Measurements from ENCODE around the gene MRPL14. TPM values are rescaled to one million over a fixed set of nuclear protein-coding genes. Genes with fewer than 3 reads are reported as not detected.

MRPL14 gene
- total and polyA plus RNA-seq, 2 of the 8 experiments (the other 6 are each of a cell fraction or from before 2014, with no cell fraction given), result 82.0 to 97.1 TPM

DNA sequence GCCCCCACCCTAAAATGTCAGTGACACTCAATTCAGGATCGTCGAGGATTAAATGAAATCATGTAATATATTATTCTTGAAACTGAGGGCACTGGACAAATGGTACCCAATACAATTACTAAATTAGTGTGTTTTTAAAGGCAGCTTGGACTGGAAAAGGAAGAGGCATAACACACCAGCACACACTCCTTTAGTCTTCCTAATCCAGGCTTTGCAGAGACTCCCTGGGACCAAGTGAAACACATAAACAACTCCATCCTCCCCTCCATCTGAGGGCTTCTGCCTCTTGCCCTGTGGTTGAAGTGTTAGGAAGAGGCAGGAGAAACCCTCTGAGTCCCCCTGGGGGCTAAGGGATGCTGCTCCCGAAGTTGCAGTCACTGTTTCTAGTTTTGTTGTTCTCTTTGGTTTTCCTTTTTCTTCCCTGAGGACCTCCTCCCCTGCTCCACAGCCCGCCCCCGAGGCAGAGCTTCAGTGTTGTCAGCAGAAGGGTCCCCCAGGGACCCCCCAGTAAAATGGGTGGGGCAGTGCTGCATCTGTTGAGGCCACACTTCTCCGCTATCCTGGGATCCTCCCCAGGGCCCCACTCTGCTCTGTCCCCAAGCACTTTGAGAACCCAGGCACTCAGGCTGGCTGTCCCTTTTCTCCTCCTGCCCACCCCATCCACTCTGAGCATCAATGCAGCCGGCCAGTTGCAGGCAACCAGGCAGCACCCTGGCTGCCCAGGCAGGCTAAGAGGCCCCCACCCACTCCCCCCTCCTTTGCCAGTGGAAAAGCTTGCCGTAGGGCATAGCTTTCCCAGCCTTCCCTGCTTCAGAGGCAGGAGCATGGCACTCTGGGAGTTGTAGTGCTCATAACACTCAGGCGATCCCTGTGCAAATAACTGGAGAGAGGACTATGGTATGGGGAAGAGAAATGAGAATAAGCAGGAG, 6.0 kb upstream of the MRPL14 start:
- FAIRE-seq (peak; percentile 19), DNase-seq (ENCODE audit: low read depth in 1 of 2, low spot score in 2 of 2) (no peak)
- H3K27ac ChIP-seq (ENCODE audit: low read depth, low read length), result no peak overlapping the region

More for the DNA sequence above, 6.0 kb upstream of the MRPL14 start:
- TF ChIP-seq CTCF (IDR thresholded peaks at IDR 0.05; ENCODE audit: control extremely low read depth in 1 of 3, insufficient read depth in 1 of 3, low read depth in 1 of 3, low read length in 3 of 3) (0 out of 4 replicates have a peak, but pooled peaks of 1 of the 3 experiments have one; percentile 10), JUN (IDR thresholded peaks at IDR 0.05; ENCODE audit: low read depth, low read length) (no peak), RAD21 (IDR thresholded peaks at IDR 0.05 in 1 of 2, conservative IDR thresholded peaks at IDR 0.05 in 1 of 2; ENCODE audit: low read depth in 2 of 2, low read length in 2 of 2) (0 out of 4 replicates have a peak, but pooled peaks of 1 of the 2 experiments have one; percentile 12), SIX5 (IDR thresholded peaks at IDR 0.05; ENCODE audit: low read depth, low read length) (peak; percentile 65; the same call in 1 of the 2 replicates)
- Histone ChIP-seq H3K18ac (ENCODE audit: extremely low read depth, low read length) (no peak overlapping the region), H3K23me2 (ENCODE audit: low read depth, low read length) (peaks cover 3% of the 10 kb centered on the region; the same call in 1 of the 2 replicates), H2AFZ (ENCODE audit: low read length) (no peak overlapping the region), H3K27me3 (replicated peaks in 1 of 4; ENCODE audit: control insufficient read depth in 3 of 4, extremely low read depth in 1 of 4, insufficient read depth in 3 of 4, low read length in 3 of 4) (no peaks in the 10 kb centered on the region), H4K91ac (replicated peaks; ENCODE audit: insufficient read length, low read length) (no peak overlapping the region), H3K36me3 (ENCODE audit: control insufficient read depth in 2 of 4, insufficient read depth in 4 of 4, low read length in 3 of 4) (peaks cover 0 to 5% (median 3%) of the 10 kb centered on the region in 4 experiments; a peak in 4 of 8 replicates), H4K8ac (ENCODE audit: extremely low read depth, insufficient read depth, low read length) (peak overlapping the region; percentile 88), H3K4ac (replicated peaks; ENCODE audit: insufficient read length, low read depth, low read length) (no peak overlapping the region), H2BK12ac (ENCODE audit: low read depth, low read length) (no peak overlapping the region), H3K9ac (replicated peaks in 1 of 4; ENCODE audit: extremely low read depth in 1 of 4, low read depth in 3 of 4, low read length in 3 of 4) (no peak overlapping the region), H3K79me1 (ENCODE audit: low read depth, low read length) (peaks cover 7% of the 10 kb centered on the region), H3K79me2 (ENCODE audit: control insufficient read depth in 1 of 2, insufficient read depth in 2 of 2, low read length in 2 of 2) (peaks cover 0 to 16% of the 10 kb centered on the region in 2 experiments; a peak in 3 of 4 replicates), H3K4me2 (ENCODE audit: insufficient read depth in 1 of 2, low read depth in 2 of 2, low read length in 2 of 2) (peak overlapping the region; percentile 3 to 24; a peak in 2 of 4 replicates), H3K4me3 (ENCODE audit: extremely low read depth in 1 of 4, insufficient read depth in 2 of 4, low read depth in 3 of 4, low read length in 4 of 4) (peak overlapping the region in 1 of 4 experiments; percentile 30; a peak in 1 of 8 replicates), H2BK5ac (ENCODE audit: low read depth, low read length) (no peak overlapping the region), H3K23ac (ENCODE audit: insufficient read length) (no peak overlapping the region), H4K20me1 (replicated peaks in 1 of 2; ENCODE audit: control insufficient read depth in 1 of 2, insufficient read depth in 2 of 2, low read length in 2 of 2) (peaks cover 10 to 18% of the 10 kb centered on the region in 2 experiments), H2BK120ac (replicated peaks; ENCODE audit: low read depth, low read length) (no peak overlapping the region), H3K14ac (ENCODE audit: insufficient read length) (no peak overlapping the region), H2BK20ac (ENCODE audit: low read length) (no peak overlapping the region), H4K5ac (ENCODE audit: insufficient read length, low read depth, low read length) (no peak overlapping the region), H2AK5ac (ENCODE audit: low read depth, low read length) (no peak overlapping the region), H3K56ac (replicated peaks; ENCODE audit: insufficient read length, low read depth, low read length) (no peak overlapping the region), H3K9me3 (ENCODE audit: insufficient read depth in 2 of 2, low read depth in 1 of 2, low read length in 1 of 2) (no peaks in the 10 kb centered on the region), H3K4me1 (replicated peaks in 1 of 4; ENCODE audit: control insufficient read depth in 3 of 4, insufficient read depth in 4 of 4, low read length in 3 of 4) (peaks cover 8 to 20% (median 15%) of the 10 kb centered on the region in 4 experiments), H2BK15ac (ENCODE audit: low read length) (no peak overlapping the region)
- 72% methylated on average over 9 of the region's 9 CpGs; no CpG with 5 or more reads in 1 of the 2 experiments for WGBS, 2 experiments (ENCODE audit: extremely low coverage in 1 of 2, insufficient coverage in 1 of 2, insufficient read length in 1 of 2, insufficient replicate concordance in 2 of 2, low coverage in 1 of 2, low lambda C conversion rate in 2 of 2, missing lambda C conversion rate in 1 of 2)
- POLR2A ChIA-PET (ENCODE audit: partially characterized antibody), result interaction anchor here (0.7 to 2.0 kb wide), 11 partner anchors 9 to 179 kb away, joined by 3 to 6 read pairs (median 5); partner anchors contain the start of gene AARS2
- CTCF ChIA-PET (ENCODE audit: partially characterized antibody), result interaction anchor here (0.8 to 11.1 kb wide), 21 partner anchors 9 to 172 kb away, joined by 3 to 128 read pairs (median 5); partner anchors contain the start of genes CAPN11 and SLC29A1
